ENCODE data around the gene ASB1. TPM values are rescaled to one million over a fixed set of nuclear protein-coding genes. Genes with fewer than 3 reads are reported as not detected.
A peak's percentile ranks its signal among the peaks of the same experiment; 100 is the strongest.

ASB1 gene
- total and polyA plus RNA-seq, 2 of the 13 experiments (the other 11 are each of a cell fraction or from before 2014, with no cell fraction given) = 48.6 to 49.2 TPM

DNA sequence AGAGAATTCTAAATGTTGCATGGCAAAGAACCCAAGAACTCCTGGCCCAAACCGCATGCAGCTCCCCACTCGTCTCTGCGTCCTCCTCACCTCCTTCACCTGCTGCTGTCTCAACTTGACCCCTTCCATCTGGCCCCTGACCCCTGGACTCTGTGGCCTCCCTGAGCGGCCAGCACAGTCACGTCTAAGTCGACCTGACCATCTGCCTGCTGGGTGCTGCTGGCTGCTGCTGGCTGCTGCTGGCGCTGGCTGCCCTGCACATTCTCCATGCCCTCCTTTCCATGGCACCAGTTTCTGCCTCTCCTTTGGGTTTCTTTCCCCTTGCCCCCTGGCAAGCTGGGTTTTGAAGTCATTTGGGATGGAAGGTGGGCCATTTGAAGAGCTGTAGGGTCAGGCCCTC, 30.1 kb upstream of the ASB1 start:
- Histone ChIP-seq H3K9me3 (ENCODE audit: low read length) (no peaks in the 10 kb centered on the region), H3K79me2 (ENCODE audit: insufficient read depth, low read length) (no peaks in the 10 kb centered on the region), H2AFZ (ENCODE audit: low read length) (no peak overlapping the region), H3K9ac (ENCODE audit: insufficient read depth, low read depth, low read length) (no peak overlapping the region), H3K27me3 (ENCODE audit: control insufficient read depth in 1 of 2, insufficient read depth in 2 of 2, low read length in 2 of 2) (no peaks in the 10 kb centered on the region), H3K27ac (ENCODE audit: extremely low read length, insufficient read depth, low read length) (no peak overlapping the region), H3K4me2 (ENCODE audit: low read depth, low read length) (no peak overlapping the region), H3K36me3 (replicated peaks in 1 of 2; ENCODE audit: control insufficient read depth in 1 of 2, insufficient read depth in 2 of 2, low read length in 2 of 2) (no peaks in the 10 kb centered on the region; a peak in 1 of 5 replicates), H3K4me3 (replicated peaks in 1 of 3; ENCODE audit: insufficient read depth in 1 of 3, low read depth in 2 of 3, low read length in 3 of 3) (no peak overlapping the region), H3K4me1 (ENCODE audit: insufficient read depth, low read length) (peaks cover 56% of the 10 kb centered on the region), H4K20me1 (ENCODE audit: insufficient read depth, low read length) (no peaks in the 10 kb centered on the region)
- 85% methylated on average over 7 of the region's 7 CpGs for WGBS (ENCODE audit: low lambda C conversion rate)
- FAIRE-seq (no peak), ATAC-seq (no peak), DNase-seq (ENCODE audit: low spot score) (no peak)
- POLR2A ChIA-PET = no interaction called here
- intact Hi-C loops (cut with micrococcal nuclease; ENCODE audit: unreplicated experiment) = no loop called here
- in situ Hi-C loops (cut with HindIII; ENCODE audit: extremely low pct_ligation_motif_present, low pct_unique_long_range_greater_than_20kb) = no loop called here
- no TSS peak for BruUV-seq (replicated peaks)
- CTCF ChIA-PET (ENCODE audit: low intra/inter-chr PET ratio, low total read pairs) = no interaction called here
- TF ChIP-seq ZNF17 (CRISPR knock-in tag; IDR thresholded peaks at IDR 0.05) = no peak
- TF ChIP-seq, protein P1, sequence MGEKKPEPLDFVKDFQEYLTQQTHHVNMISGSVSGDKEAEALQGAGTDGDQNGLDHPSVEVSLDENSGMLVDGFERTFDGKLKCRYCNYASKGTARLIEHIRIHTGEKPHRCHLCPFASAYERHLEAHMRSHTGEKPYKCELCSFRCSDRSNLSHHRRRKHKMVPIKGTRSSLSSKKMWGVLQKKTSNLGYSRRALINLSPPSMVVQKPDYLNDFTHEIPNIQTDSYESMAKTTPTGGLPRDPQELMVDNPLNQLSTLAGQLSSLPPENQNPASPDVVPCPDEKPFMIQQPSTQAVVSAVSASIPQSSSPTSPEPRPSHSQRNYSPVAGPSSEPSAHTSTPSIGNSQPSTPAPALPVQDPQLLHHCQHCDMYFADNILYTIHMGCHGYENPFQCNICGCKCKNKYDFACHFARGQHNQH (CRISPR knock-in tag; IDR thresholded peaks at IDR 0.05) = no peak
- 0 out of 2 replicates have a peak, but pooled peaks have one; percentile 40 for TF ChIP-seq HNRNPL (IDR thresholded peaks at IDR 0.05; ENCODE audit: low read depth, low read length)
- TF ChIP-seq PPARG (CRISPR knock-in tag; conservative IDR thresholded peaks at IDR 0.05) = no peak
- TF ChIP-seq JUN (CRISPR knock-in tag; IDR thresholded peaks at IDR 0.05) = no peak
- no peak for TF ChIP-seq NFIB (CRISPR knock-in tag; IDR thresholded peaks at IDR 0.05; ENCODE audit: borderline replicate concordance)
- TF ChIP-seq IRF2 (CRISPR knock-in tag; IDR thresholded peaks at IDR 0.05) = no peak
- no peak for TF ChIP-seq MTA1 (CRISPR knock-in tag; IDR thresholded peaks at IDR 0.05; ENCODE audit: borderline replicate concordance)
- no peak for TF ChIP-seq TARDBP (CRISPR knock-in tag; IDR thresholded peaks at IDR 0.05)
- TF ChIP-seq, protein P2, sequence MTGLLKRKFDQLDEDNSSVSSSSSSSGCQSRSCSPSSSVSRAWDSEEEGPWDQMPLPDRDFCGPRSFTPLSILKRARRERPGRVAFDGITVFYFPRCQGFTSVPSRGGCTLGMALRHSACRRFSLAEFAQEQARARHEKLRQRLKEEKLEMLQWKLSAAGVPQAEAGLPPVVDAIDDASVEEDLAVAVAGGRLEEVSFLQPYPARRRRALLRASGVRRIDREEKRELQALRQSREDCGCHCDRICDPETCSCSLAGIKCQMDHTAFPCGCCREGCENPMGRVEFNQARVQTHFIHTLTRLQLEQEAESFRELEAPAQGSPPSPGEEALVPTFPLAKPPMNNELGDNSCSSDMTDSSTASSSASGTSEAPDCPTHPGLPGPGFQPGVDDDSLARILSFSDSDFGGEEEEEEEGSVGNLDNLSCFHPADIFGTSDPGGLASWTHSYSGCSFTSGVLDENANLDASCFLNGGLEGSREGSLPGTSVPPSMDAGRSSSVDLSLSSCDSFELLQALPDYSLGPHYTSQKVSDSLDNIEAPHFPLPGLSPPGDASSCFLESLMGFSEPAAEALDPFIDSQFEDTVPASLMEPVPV (CRISPR knock-in tag; IDR thresholded peaks at IDR 0.05) = no peak
- TF ChIP-seq, protein P3, sequence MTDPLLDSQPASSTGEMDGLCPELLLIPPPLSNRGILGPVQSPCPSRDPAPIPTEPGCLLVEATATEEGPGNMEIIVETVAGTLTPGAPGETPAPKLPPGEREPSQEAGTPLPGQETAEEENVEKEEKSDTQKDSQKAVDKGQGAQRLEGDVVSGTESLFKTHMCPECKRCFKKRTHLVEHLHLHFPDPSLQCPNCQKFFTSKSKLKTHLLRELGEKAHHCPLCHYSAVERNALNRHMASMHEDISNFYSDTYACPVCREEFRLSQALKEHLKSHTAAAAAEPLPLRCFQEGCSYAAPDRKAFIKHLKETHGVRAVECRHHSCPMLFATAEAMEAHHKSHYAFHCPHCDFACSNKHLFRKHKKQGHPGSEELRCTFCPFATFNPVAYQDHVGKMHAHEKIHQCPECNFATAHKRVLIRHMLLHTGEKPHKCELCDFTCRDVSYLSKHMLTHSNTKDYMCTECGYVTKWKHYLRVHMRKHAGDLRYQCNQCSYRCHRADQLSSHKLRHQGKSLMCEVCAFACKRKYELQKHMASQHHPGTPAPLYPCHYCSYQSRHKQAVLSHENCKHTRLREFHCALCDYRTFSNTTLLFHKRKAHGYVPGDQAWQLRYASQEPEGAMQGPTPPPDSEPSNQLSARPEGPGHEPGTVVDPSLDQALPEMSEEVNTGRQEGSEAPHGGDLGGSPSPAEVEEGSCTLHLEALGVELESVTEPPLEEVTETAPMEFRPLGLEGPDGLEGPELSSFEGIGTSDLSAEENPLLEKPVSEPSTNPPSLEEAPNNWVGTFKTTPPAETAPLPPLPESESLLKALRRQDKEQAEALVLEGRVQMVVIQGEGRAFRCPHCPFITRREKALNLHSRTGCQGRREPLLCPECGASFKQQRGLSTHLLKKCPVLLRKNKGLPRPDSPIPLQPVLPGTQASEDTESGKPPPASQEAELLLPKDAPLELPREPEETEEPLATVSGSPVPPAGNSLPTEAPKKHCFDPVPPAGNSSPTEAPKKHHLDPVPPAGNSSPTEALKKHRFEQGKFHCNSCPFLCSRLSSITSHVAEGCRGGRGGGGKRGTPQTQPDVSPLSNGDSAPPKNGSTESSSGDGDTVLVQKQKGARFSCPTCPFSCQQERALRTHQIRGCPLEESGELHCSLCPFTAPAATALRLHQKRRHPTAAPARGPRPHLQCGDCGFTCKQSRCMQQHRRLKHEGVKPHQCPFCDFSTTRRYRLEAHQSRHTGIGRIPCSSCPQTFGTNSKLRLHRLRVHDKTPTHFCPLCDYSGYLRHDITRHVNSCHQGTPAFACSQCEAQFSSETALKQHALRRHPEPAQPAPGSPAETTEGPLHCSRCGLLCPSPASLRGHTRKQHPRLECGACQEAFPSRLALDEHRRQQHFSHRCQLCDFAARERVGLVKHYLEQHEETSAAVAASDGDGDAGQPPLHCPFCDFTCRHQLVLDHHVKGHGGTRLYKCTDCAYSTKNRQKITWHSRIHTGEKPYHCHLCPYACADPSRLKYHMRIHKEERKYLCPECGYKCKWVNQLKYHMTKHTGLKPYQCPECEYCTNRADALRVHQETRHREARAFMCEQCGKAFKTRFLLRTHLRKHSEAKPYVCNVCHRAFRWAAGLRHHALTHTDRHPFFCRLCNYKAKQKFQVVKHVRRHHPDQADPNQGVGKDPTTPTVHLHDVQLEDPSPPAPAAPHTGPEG (CRISPR knock-in tag; IDR thresholded peaks at IDR 0.05) = no peak
- no peak for TF ChIP-seq NFE2 (CRISPR knock-in tag; IDR thresholded peaks at IDR 0.05)
- 0 out of 2 replicates have a peak, but pooled peaks have one; percentile 18 for TF ChIP-seq MYC (CRISPR knock-in tag; IDR thresholded peaks at IDR 0.05; ENCODE audit: borderline replicate concordance)
- TF ChIP-seq GTF2F1 (IDR thresholded peaks at IDR 0.05; ENCODE audit: low read length) = no peak
- no peak for TF ChIP-seq U2AF2 (IDR thresholded peaks at IDR 0.05; ENCODE audit: low read depth, low read length)
- TF ChIP-seq SMAD9 (CRISPR knock-in tag; IDR thresholded peaks at IDR 0.05) = no peak

Data from HepG2 (cell line).